Stimulated activated naive CD8-positive, alpha-beta T cell treated with anti-CD3 and anti-CD28 coated beads, Interleukin-15, Interleukin-2, amounts not matched to agents 100 U/mL and 50 U/mL, for 24 hours (primary cell): ENCODE data around the gene TAF10.
A peak's percentile ranks its signal among the peaks of the same experiment; 100 is the strongest.

Experiments
- ATAC-seq: fragments of 150-1000 bp; cut with Tn5 transposase; one replicate; pipeline ENCODE4 v1.10.0; 2021
- DNase-seq: peaks from one replicate; pipeline ENCODE4 v3.0.0; 2021

The TAF10 gene

DNA sequence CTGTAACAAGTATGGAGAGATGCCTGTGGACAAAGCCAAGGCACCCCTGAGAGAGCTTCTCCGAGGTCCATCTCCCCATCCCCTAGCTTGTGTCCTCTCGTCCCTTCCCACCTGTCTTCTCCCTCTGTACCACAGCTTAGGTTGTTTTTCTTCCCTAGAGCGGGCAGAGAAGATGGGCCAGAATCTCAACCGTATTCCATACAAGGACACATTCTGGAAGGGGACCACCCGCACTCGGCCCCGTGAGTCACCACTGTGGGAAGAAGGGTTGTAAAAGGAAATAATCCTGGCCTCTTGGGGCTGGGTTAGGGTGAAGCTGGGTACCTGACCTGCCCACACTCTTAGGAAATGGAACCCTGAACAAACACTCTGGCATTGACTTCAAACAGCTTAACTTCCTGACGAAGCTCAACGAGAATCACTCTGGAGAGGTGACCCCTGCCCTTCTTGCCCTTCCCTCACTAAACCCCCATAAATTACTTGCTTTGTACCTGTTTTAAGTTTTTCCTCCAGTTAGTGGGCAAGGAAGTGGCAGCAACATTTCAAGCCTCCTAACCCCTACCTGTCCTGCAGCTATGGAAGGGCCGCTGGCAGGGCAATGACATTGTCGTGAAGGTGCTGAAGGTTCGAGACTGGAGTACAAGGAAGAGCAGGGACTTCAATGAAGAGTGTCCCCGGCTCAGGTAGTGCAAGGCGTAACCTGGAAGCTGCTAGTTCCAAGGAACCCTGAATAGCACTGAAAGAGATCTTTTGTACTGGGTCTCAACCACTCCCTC, 3.1 kb downstream of the TAF10 start:
- ATAC-seq (no peak), DNase-seq (no peak)

GRCh38 chr11:6608011-6608410, 4.0 kb downstream of the TAF10 start:
- DNase-seq (no peak), ATAC-seq (no peak)

DNA sequence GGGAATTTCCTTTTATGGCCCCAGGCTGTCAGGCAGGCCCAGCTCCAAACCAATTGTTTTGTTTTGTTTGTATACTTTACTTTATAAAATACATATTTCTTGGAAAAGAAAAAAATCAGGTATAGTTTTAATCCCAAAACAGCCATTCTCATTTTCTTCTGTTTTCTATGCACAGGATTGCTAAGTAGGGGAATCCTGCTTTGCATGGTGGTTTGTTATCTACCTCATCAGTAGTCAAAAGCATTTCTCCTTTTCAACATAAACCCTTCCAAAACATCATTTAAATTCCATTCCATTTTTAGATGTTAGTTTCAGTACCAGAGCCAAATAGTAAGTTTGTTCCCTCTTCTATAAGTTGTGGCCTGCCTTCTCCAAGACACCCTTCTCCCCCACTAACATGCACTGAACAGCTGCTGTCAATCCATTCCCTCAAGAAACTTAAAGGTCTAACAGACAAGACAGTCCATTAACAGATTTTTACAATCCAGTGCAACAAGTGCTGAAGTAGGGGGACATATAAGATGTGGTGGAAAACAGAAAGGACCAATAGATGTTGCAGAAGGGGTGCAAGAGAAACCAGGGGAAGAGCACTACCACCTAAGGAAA, 4.7 kb downstream of the TAF10 start:
- no peak for ATAC-seq
- DNase-seq: no peak

- ATAC-seq (peak; percentile 24), DNase-seq (peak; percentile 79)
Observed at GRCh38 chr11:6606471-6607189, 5.4 kb downstream of the TAF10 start.

DNA sequence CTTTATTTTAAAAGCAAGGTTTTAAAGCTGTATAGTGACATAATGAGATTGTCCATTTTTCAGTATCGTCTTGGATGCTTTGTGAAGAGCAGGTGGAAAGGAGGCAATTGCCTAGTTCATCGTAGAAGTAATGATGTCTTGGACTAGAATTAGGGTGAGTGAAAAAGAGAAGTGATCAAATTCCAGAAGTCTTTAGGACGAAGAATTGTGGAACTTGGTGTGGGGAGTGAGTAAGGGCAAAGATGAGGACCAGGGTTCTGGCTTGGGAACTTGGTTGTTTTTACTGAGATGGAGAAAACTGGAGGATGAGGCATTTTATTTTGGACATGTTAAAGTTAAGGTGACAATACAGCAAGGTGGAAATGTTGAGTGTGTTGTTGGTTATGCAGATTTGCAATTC, 7.2 kb downstream of the TAF10 start:
- DNase-seq (no peak), ATAC-seq (no peak)

DNA sequence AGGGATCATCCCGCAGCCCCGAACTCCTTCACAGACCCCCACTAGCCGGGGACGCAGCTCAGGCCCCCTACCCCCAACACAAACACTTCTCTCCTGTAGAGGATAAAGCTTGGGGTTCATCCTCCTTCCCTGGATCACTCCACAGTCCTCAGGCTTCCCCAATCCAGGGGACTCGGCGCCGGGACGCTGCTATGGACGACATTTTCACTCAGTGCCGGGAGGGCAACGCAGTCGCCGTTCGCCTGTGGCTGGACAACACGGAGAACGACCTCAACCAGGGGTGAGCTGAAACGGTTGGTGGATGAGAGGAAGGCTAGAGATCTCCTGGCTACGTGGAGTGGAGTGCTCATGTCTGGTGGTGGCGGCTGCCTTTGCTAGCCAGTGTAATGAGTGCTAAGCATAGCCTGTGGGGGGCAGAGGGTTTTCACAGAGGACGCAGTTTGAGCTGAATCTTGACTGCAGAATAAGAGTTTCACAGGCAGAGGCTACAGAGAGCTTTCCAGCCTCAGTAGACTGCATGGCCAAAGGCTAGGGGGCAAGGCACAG, 7.9 kb downstream of the TAF10 start:
- ATAC-seq (peak; percentile 50), DNase-seq (peak; percentile 57)

DNA sequence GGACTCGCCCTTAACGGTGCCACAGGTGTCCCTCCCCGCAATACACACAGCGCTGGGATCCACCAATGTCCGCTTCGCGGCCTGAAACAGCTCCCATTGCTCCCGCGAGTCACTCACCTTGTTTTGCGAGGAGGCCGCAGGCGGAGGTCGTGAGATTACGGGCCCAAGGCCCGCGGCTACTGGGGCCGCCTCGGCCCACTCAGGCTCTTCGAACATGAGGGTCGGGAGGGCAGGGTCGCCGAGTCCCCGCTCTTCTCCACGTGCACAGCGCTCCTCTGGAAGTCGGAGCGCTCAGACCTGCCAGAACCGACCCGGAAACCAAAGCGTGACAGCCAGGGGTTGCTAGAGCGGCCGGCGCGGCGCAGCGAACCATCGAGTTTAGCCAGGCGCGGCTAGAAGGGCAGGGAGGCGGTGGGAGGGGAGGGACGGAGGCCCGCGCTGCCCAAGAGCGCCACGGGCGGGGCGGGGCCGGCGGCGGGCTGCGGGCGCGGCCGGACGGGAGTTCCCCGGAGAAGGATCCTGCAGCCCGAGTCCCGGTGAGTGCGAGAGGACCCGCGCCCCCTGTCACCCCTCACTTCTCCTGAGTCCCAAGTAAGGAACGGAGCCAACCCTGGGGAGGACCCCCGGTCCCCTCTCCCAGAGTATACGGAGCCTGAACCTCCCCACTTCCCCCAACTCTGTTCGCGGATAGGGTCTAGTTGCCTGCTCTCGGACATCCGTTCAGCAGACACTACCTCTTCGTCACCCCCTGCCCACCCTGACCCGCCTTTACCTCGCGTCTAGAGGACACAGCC, 8.5 kb downstream of the TAF10 start, which contains the start of the genes ILK and RRP8:
Gene ILK, plus strand, starts transcription at position 488 of the 794 bp plus-strand sequence. CDS start 498 bp downstream, outside the sequence.
Gene RRP8, minus strand, starts transcription at position 330 of the 794 bp plus-strand sequence. Its CDS starts 114 bp downstream, at position 216.
- ATAC-seq (peak; percentile 84), DNase-seq (peak; percentile 90)

DNA sequence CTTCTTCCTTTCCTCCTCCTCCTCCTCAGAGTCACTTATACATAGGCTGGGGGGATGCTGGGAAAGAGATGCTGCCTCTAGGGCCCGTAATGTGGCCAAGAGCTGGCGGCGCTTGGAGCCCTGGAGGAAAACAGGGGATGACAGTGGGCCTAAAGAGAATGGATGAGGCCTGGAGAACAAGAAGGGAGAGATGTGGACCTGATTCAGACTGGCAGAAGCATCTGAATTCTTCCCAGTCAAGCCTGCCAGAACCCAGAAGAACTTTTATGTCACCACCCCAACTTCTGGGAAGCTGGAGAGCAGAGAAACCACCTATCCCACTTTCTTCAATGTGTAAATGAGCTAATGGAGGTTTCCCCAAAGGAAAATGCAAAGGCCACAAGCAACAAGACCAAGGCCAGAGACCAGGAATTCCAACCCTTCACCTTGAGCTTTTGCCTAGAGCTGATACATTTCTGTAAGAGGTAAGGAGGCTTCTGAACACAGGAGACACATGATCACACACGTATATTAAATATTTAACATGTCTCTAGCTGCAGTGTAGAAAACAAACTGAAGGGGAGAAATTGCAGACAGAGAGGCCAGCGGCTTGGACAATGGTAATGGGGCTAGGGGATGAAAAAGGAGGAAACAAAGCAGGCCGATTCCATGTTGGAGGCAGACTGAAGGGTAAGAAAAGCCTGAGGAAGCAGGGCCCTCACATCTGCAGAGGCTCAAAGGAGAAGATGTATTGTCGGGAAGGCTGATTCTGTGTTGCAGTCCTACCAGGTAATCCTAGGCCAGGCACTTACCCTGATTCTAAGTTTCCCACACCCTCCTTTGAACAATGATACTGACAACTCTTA, 9.7 kb downstream of the TAF10 start:
- ATAC-seq (no peak), DNase-seq (no peak)

- no peak for DNase-seq
- no peak for ATAC-seq
Observed at GRCh38 chr11:6601041-6601461, 11.0 kb downstream of the TAF10 start.

DNA sequence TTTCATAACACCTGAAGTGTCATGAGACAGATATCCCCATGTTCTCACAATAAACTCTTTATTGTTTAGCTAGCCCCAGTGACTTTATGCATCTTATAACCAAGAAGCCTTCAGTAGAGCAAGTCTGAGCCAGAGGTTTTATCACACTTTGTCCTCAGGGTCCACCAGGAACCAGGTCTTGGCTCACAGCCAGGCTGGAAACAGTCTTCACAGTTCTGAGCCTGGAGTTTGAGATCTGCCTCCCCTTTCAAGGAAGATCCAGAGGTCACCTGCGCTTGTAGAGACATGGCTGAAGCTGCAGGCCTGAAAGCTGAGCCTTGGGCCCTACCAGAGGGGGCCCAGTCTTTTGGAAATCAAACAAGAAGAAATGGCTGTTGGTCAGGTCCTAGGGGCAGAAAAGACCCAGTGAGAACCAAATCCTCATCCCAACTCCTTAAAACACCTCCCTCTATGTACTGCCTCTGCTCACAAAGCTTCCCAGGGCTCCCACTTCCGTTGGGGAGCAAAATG, 12.1 kb downstream of the TAF10 start:
- no peak for DNase-seq
- no peak for ATAC-seq

DNA sequence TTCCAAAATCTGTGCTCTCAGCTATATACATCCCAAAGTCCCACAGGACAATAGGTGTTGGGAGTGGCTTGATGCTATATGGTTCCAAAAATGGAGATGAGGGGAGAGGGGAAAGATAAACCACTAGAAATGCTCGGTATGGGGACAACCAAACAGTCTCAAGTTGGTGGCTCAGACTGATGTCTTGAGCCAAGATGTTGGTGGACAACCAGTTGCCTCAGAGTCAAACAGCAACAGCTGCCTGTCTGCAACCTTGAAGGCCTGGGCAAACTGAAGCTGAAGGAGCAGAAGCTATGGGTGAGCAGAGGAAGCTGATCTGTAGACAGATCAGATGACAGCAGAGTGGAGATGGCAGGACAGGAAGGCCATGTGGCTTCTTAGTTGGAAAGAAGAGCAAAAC, 12.6 kb downstream of the TAF10 start:
- ATAC-seq (no peak), DNase-seq (no peak)

- ATAC-seq (no peak), DNase-seq (no peak)
Observed at GRCh38 chr11:6598555-6598954, 13.5 kb downstream of the TAF10 start.

- ATAC-seq: no peak
Observed at GRCh38 chr11:6596239-6596877, 15.7 kb downstream of the TAF10 start.

GRCh38 chr11:6594142-6594768, 17.8 kb downstream of the TAF10 start:
- ATAC-seq (no peak), DNase-seq (no peak)

More at GRCh38 chr11:6596239-6596877, 15.7 kb downstream of the TAF10 start:
- no peak for DNase-seq

DNA sequence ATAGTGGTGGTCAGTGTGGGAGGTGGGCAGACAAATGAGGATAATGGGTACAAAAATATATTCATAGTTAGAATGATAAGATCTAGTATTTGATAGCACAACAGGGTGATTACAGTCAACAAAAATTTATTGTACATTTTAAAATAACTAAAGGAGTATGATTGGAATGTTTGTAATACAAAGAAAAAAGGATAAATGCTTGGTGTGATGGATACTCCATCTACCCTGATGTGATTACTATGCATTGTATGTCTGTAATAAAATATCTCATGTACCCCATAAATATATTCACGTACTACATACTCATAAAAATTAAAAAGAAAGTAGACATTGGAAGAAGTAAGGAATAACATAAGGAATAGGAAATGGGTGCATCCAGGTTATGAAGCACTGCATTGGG, 24.0 kb downstream of the TAF10 start:
- DNase-seq: no peak
- no peak for ATAC-seq

GRCh38 chr11:6587360-6587953, 24.6 kb downstream of the TAF10 start:
- DNase-seq: no peak

DNA sequence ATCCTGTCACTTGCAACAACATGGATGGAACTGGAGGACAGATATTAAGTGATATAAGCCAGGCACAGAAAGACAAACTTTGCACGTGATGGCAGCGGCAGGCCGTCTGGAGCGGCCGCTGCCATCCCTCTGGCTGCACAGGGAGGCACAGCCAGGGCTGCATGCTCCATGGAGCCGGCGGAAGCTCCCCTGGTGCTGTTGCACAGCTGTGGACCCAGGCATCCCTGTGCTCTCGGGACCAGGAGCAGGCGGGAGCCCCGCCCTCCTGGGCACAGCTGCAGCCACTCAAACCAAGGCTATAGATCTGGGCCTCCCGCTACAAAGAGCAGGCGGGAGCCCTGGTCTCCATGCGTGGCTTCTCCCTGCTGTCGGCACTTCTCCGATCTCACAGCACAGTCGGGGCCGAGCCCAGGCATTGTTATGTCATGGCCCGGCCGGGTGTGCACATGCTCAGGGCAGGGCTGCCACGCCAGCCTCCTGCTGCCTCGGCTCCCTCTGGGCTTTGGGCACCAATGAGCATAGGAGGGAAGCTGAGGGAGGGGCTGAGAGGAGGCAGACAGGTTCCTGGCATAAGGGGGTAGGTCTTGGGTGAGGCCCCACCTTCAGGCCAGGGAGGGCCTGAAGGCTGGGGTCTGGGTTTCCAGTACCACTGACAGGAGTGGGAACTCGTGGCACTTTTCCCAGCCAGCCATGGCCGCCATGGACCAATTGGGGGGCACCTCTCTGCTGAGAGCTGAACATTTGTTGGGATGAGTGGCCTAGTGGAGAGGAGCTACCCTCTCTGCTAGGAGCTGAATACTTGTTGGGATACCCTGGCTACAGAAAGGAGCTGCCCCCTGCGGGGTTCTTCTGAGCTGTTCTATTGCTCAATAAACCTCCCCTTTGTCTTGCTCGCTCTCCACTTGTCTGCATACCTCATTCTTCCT, 25.3 kb downstream of the TAF10 start:
- ATAC-seq (peak; percentile 28), DNase-seq (no peak)

More at GRCh38 chr11:6587360-6587953, 24.6 kb downstream of the TAF10 start:
- ATAC-seq: no peak

GRCh38 chr11:6584528-6584927, 27.5 kb downstream of the TAF10 start:
- DNase-seq (no peak), ATAC-seq (no peak)
